GM19043 (cell line): Measurements from ENCODE around the gene ITPK1.
"Not testable (repeated sequence)": the region's sequence is repeated elsewhere in the genome, so short reads cannot be mapped to it uniquely, and the experiment has no call there.

Experiments used
- ATAC-seq: cut with Tn5 transposase; IDR thresholded peaks from one replicate; pipeline ENCODE4 v1.9.1; 2021; ENCODE audit warnings: low read depth; ENCODE audit not compliant: unreplicated experiment

The ITPK1 gene

GRCh38 chr14:93064411-93065271 lies 51.1 kb downstream of the ITPK1 start:
- ATAC-seq: no peak

- ATAC-seq: no peak
These were observed 52.3 kb downstream of the ITPK1 start for GRCh38 chr14:93063393-93063792.

- ATAC-seq: no peak
These were observed 52.8 kb downstream of the ITPK1 start for GRCh38 chr14:93062890-93063289.

GRCh38 chr14:93062013-93062412 lies 53.7 kb downstream of the ITPK1 start:
- ATAC-seq: not testable (repeated sequence)

- no peak for ATAC-seq
These were observed 54.2 kb downstream of the ITPK1 start for GRCh38 chr14:93061380-93062012.

GRCh38 chr14:93060841-93061240 lies 54.9 kb downstream of the ITPK1 start:
- no peak for ATAC-seq

- ATAC-seq: no peak
These were observed 55.7 kb downstream of the ITPK1 start for GRCh38 chr14:93059917-93060545.

GRCh38 chr14:93059260-93059659 lies 56.5 kb downstream of the ITPK1 start:
- ATAC-seq: no peak

- ATAC-seq: no peak
These were observed 58.0 kb downstream of the ITPK1 start for GRCh38 chr14:93057586-93058280.

- no peak for ATAC-seq
These were observed 58.7 kb downstream of the ITPK1 start for GRCh38 chr14:93056840-93057585.

- no peak for ATAC-seq
These were observed 59.4 kb downstream of the ITPK1 start for GRCh38 chr14:93056166-93056839.

- no peak for ATAC-seq
These were observed 60.0 kb downstream of the ITPK1 start for GRCh38 chr14:93055651-93056115.

- ATAC-seq: no peak
These were observed 60.8 kb downstream of the ITPK1 start for GRCh38 chr14:93054876-93055275.

- no peak for ATAC-seq
These were observed 61.7 kb downstream of the ITPK1 start for GRCh38 chr14:93054006-93054405.

- ATAC-seq: no peak
These were observed 63.9 kb downstream of the ITPK1 start for GRCh38 chr14:93051600-93052546.

GRCh38 chr14:93050761-93051160 lies 65.0 kb downstream of the ITPK1 start:
- ATAC-seq: no peak

- ATAC-seq: no peak
These were observed 65.8 kb downstream of the ITPK1 start for GRCh38 chr14:93049867-93050331.

- ATAC-seq: no peak
These were observed 66.4 kb downstream of the ITPK1 start for GRCh38 chr14:93049315-93049714.
